ENCODE data around the gene NF2.
A peak's percentile ranks its signal among the peaks of the same experiment; 100 is the strongest.
"Not testable (repeated sequence)": the region's sequence is repeated elsewhere in the genome, so short reads cannot be mapped to it uniquely, and the experiment has no call there.

NF2 gene

GRCh38 chr22:29603358-29604075, at the start of gene NF2:
Gene NF2, plus strand, starts transcription at chr22:29603633. Its CDS starts 366 bp downstream, at chr22:29603999.
- DNase-seq = peak; percentile 97

DNA sequence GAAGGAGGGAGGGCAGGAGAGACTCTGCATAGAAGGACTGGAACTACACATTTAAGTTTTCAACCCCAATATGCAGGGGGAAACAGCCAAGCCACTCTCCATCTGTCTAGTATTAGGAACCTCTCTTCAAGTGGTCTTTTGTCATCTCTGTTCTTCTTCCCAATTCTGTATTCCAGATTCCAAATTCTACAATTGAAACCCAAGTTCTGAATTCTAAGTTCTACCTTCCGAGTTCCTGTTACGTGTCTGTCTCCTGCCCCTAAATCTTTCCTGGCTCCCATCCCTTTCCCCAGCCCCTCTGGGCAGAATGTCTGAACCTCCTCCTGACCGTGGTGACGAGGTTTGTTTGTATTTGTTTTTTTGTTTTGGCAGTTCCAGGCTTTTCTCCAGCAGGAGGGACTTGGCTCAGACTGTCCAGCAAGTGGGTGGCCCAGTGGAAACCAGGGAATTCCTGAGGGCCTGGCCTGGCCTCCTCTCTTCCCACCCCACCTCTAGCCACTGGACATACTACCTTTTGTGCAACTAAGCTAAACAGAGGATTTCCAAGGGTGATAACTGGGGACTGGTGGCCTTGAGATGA, 48.3 kb upstream of the NF2 start:
- DNase-seq = no peak

- no peak for DNase-seq
Observed at GRCh38 chr22:29559030-29559429, 44.4 kb upstream of the NF2 start.

DNA sequence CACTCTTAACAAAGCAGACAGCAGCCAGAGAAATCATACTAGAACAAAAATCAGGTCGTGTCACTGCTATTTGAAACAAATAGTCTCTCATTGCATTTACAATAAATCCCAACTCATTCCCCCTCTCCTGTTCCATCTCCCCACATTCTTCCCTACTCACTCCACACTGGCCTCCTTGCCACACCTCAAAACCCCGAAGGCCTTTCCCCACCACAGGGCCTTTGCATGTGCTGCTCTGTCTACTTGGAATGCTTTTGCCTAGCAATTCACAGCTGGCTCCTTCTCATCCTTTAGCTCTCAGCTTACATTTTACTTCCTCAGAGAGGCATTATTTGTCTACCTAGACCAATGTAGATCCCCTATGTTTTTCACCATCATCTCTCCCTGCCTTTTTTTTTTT, 43.6 kb upstream of the NF2 start:
- no peak for DNase-seq

- DNase-seq = no peak
Observed at GRCh38 chr22:29563652-29564460, 39.6 kb upstream of the NF2 start.

GRCh38 chr22:29566513-29566912, 36.9 kb upstream of the NF2 start:
- DNase-seq = not testable (repeated sequence)

GRCh38 chr22:29567338-29567737, 36.1 kb upstream of the NF2 start:
- no peak for DNase-seq

GRCh38 chr22:29569011-29569678, 34.3 kb upstream of the NF2 start:
- DNase-seq = no peak

DNA sequence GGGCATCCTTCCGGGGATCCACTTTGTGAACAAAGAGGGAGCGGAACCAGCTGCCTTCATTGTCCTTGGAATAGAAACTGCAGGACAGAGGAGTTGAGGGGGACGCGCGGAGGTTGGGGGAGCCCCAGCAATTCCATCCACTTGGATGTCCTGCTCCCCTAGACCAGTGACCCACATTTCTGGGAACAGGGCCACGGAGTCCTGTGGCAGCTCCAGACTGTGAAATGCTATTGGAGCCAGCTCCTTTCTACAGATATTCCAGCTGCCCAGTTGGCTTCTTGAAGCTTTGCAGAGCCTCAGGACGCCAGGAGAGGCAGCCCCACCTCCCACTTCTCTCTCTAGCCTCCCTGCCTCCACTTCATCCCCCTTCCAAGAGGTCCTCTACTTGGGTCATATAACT, 33.0 kb upstream of the NF2 start:
- DNase-seq = no peak

DNA sequence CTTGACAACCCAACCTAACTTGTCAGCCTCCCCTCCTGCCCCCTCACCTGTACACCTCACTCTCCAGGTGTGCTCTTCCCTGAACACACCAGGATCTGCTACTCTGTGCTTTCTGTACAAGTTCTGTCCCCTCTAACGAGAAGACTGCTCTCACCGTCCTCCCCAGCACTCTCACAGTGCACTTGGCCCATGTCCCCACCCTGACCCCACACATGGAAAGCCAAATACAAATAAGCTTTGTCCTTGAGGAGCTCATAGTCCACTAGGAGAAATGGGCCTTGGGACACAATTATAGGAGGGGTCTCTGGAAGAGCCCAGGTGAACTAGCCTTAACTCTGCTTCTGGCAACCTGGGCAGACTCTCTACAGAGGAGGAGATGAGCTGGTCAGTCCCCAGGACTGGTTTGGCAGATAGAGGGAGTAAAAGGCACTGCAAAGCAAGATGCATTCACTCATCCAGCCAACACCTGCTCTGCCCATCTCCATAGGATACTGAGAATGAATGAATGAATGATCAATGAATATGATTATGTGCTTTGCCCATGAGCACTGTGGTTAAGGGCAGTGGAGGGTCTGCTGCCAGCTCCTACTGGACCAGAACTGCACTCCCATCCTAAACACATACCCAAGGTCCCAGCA, 32.4 kb upstream of the NF2 start:
- DNase-seq = no peak

GRCh38 chr22:29574762-29575450, 28.5 kb upstream of the NF2 start:
- DNase-seq = no peak

DNA sequence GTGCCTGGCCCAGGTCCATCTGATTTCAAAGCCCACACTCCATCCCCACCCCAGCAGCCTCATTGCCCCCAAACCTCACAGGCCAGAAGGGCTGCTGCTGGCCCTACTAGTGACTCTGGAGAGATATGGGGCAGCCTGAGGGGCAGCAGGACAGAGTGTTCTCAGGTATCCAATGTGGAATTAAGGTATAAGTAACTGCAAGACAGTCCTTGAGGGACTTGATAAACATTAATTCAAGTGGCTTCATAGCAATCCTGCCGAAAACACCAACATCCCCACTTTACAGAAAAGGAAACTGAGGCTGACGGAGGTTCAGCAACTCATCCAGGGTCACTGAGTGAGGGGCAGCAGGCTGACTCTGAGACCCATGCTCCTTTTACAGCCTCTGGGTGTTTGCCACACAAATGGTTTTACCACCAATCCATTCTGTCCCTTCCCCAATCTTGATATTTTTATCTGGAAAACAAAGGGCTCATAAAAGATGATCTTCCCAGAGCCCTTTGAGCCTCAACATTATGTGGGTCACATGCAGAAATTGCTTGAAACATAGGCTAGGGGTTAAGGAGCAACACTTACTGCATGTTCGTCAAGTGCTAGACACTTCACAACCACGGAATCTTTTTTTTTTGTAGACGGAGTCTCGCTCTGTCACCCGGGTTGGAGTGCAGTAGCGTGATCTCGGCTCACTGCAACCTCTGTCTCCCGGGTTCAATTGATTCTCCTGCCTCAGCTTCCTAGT, 24.8 kb upstream of the NF2 start:
- DNase-seq = no peak

GRCh38 chr22:29580200-29580810, 23.1 kb upstream of the NF2 start:
- no peak for DNase-seq

DNA sequence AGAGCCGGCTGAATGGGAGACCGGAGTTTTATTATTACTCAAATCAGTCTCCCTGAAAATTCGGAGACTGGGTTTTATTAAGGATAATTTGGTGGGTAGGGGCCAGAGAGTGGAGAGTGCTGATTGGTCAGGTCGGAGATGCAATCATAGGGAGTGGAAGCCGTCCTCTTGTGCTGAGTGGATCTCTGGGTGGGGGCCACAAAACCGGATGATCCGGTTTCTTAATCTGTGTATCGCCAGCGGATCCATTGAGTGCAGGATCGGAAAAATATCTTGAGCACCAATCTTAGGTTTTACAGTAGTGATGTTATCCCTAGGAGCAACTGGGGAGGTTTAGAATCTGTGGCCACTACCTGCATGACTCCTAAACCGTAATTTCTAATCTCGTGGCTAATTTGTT, 21.6 kb upstream of the NF2 start:
- DNase-seq = no peak

DNA sequence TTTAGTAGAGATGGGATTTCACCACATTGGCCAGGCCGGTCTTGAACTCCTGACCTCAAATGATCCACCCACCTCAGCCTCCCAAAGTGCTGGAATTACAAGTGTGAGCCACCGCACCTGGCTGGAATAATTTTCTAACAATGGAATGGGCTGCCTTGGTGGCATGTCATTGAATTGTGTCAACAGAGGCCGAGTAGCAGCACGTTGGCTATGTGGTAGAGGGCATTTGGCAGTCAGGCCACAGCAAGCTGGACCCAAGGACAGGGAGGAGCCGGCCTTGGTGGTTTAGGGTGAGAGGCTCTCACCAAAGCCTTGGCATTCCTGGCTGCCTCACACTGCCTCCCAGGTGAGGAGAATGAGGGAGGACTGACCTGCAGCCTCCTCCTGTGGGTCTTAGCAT, 18.5 kb upstream of the NF2 start:
- DNase-seq = no peak

DNA sequence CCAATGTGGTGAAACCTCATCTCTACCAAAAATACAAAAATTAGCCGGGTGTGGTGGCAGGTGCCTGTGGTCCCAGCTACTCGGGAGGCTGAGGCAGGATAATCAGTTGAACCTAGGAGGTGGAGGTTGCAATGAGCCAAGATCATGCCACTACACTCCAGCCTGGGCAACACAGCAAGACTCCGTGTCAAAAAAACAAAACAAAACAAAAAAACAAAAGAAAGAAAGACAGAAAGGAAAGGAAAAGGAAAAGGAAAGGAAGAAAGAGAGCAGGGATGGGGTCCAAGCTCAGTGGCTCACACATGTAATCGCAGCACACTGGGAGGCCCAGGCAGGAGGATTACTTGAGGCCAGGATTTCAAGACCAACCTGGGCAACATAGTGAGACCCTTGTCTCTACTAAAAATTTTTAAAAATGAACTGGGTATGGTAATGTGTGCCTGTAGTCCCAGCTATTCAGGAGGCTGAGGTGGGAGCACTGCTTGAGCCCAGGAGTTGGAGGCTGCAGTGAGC, 17.2 kb upstream of the NF2 start:
- not testable (repeated sequence) for DNase-seq

GRCh38 chr22:29587938-29588699, 15.3 kb upstream of the NF2 start:
- no peak for DNase-seq

- no peak for DNase-seq
Observed at GRCh38 chr22:29593923-29594322, 9.5 kb upstream of the NF2 start.

DNA sequence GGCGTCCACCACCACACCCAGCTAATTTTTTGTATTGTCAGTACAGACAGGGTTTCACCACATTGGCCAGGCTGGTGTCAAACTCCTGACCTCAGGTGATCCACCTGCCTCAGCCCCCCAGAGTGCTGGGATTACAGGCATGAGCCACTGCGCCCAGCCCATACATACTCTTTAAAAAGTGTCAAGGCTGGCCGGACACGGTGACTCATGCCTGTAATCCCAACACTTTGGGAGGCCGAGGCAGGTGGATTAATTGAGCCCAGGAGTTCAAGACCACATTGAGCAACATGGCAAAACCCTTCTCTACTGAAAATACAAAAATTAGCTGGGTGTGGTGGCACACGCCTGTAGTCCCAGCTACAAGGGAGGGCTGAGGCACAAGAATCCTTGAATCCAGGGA, 9.0 kb upstream of the NF2 start:
- DNase-seq = not testable (repeated sequence)

DNA sequence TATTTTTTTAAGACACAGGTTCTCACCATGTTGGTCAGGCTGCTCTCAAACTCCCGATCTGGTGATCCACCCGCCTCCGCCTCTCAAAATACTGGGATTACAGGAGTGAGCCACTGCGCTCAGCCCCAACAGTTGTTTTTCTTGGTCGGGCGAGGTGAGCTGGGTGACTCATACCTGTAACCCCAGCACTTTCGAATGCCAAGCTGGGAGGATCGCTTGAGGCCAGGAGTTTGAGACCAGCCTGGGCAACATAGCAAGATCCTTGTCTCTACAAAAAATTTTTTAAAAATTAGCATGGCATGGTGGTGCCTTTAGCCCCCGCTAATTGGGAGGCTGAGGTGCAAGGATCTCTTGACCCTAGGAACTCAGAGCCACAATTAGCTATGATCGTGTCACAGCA, 7.0 kb upstream of the NF2 start:
- no peak for DNase-seq

Data from stimulated activated CD4-positive, alpha-beta T cell treated with anti-CD3 and anti-CD28 coated beads, Interleukin-2, amount 100 ng/mL, for 24 hours (primary cell).